Lower lobe of right lung (tissue), 2 donors: ENCODE measurements around the gene TOR2A. TPM values are rescaled to one million over a fixed set of nuclear protein-coding genes. Genes with fewer than 3 reads are reported as not detected.

Experiments used
- ATAC-seq, 2 donors: fragments of 200-7000 bp; cut with Tn5 transposase; one replicate each; pipeline ENCODE4 v1.9.1; 2020 to 2022; ENCODE audit warnings: mild to moderate bottlenecking in 2 of 2, moderate library complexity in 2 of 2
- DNase-seq: peaks from one replicate; pipeline ENCODE4 v3.0.0-alpha.2; 2020
- H3K27ac ChIP-seq: fragments of 200-600 bp; one replicate; pipeline ENCODE4 v1.8.0; 2022
- H3K27me3 ChIP-seq: fragments of 200-600 bp; one replicate; pipeline ENCODE4 v1.8.0; 2022; ENCODE audit warnings: low read depth
- H3K36me3 ChIP-seq: fragments of 200-600 bp; one replicate; pipeline ENCODE4 v1.8.0; 2022; ENCODE audit warnings: mild to moderate bottlenecking
- H3K4me1 ChIP-seq: fragments of 200-600 bp; one replicate; pipeline ENCODE4 v1.8.0; 2022
- H3K4me3 ChIP-seq: fragments of 200-600 bp; one replicate; pipeline ENCODE4 v1.8.0; 2022; ENCODE audit warnings: mild to moderate bottlenecking
- H3K9me3 ChIP-seq: fragments of 200-600 bp; one replicate; pipeline ENCODE4 v1.8.0; 2022
- intact Hi-C: fragments of 100-400 bp; cut with DNase I; formaldehyde crosslinking; loops from one replicate; pipeline ENCODE4 v1.11.0; 2022
- total RNA-seq: library from RNA; stranded (reverse); fragmentation: NEBNext Ultra II Directional; extraction: Animal tissue kit (Norgen Biotek cat#: 25700); gene quantifications from one replicate; pipeline ENCODE4 v1.2.1, GENCODE V29; 2021
- TF ChIP-seq, protein P1 (sequence below): fragments of 200-600 bp; IDR thresholded peaks from one replicate; pipeline ENCODE4 v1.8.0; 2022; ENCODE audit warnings: antibody characterized with exemption, mild to moderate bottlenecking
- donor health status: DM: no; HTN: yes; CAD: no; lungs with severe emphysema.

The TOR2A gene
- total RNA-seq, 1 donor from 2014 or later: 16.5 TPM

DNA sequence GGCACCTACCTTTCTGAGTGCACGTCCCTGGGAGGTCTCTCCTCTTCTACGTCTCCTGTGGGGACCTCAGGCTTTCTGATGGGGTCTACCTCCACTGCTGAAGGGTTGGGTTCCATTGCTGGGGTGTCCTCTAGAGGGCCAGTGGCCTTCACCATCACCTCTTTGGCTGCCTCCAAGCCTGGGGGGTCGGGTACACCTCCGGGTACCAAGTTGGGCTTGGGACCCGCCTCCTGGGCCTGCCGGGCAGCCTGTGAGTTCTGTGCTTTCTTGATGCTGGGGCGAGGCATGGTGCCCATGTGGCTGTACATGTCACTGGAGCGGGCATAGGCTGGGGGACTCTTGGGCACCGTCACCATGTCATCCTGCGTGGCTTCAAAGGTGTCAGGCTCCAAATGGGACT, 38.9 kb upstream of the TOR2A start:
- Histone ChIP-seq H3K27me3 (no peaks in the 10 kb centered on the region), H3K36me3 (peaks cover 3% of the 10 kb centered on the region), H3K9me3 (no peaks in the 10 kb centered on the region), H3K4me3 (no peak overlapping the region), H3K4me1 (peaks cover 33% of the 10 kb centered on the region), H3K27ac (no peak overlapping the region)
- TF ChIP-seq, protein P1, sequence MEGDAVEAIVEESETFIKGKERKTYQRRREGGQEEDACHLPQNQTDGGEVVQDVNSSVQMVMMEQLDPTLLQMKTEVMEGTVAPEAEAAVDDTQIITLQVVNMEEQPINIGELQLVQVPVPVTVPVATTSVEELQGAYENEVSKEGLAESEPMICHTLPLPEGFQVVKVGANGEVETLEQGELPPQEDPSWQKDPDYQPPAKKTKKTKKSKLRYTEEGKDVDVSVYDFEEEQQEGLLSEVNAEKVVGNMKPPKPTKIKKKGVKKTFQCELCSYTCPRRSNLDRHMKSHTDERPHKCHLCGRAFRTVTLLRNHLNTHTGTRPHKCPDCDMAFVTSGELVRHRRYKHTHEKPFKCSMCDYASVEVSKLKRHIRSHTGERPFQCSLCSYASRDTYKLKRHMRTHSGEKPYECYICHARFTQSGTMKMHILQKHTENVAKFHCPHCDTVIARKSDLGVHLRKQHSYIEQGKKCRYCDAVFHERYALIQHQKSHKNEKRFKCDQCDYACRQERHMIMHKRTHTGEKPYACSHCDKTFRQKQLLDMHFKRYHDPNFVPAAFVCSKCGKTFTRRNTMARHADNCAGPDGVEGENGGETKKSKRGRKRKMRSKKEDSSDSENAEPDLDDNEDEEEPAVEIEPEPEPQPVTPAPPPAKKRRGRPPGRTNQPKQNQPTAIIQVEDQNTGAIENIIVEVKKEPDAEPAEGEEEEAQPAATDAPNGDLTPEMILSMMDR: no peak
- intact Hi-C loops: no loop called here
- DNase-seq: no peak
- ATAC-seq: no peak

- TF ChIP-seq, protein P1: no peak
- H3K36me3 ChIP-seq: peaks cover 3% of the 10 kb centered on the region
- ATAC-seq (no peak), DNase-seq (no peak)
- intact Hi-C loops: no loop called here
- no peak overlapping the region for H3K27ac ChIP-seq
- no peaks in the 10 kb centered on the region for H3K9me3 ChIP-seq
- H3K27me3 ChIP-seq: no peaks in the 10 kb centered on the region
- peaks cover 31% of the 10 kb centered on the region for H3K4me1 ChIP-seq
- H3K4me3 ChIP-seq: no peak overlapping the region
Observed at GRCh38 chr9:127773272-127773671, 38.2 kb upstream of the TOR2A start.

DNA sequence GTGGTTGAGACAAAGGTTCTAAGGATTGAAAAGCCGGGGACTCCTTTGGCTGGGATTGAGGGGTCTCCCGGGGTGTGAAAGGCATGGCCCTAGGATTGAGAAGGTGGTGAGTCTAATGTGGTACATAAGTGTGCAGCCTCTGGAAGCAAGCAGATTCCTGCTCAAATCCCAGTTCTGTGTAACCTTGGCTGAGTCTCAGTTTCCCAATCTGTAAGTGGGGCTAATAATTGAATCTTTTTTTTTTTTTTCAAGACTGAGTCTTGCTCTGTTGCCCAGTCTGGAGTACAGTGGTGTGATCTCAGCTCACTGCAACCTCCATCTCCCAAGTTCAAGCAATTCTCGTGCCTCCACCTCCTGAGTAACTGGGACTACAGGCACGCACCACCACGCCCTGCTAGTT, 37.5 kb upstream of the TOR2A start:
- intact Hi-C loops: no loop called here
- Histone ChIP-seq H3K27me3 (no peaks in the 10 kb centered on the region), H3K36me3 (peaks cover 3% of the 10 kb centered on the region), H3K4me1 (peaks cover 37% of the 10 kb centered on the region), H3K4me3 (no peak overlapping the region), H3K27ac (no peak overlapping the region), H3K9me3 (no peaks in the 10 kb centered on the region)
- TF ChIP-seq, protein P1: no peak
- ATAC-seq (no peak), DNase-seq (no peak)

GRCh38 chr9:127771570-127772189, 36.6 kb upstream of the TOR2A start:
- H3K36me3 ChIP-seq: peaks cover 8% of the 10 kb centered on the region
- TF ChIP-seq, protein P1: no peak
- DNase-seq (no peak), ATAC-seq (no peak)
- intact Hi-C loops: no loop called here
- no peak overlapping the region for H3K27ac ChIP-seq
- peaks cover 46% of the 10 kb centered on the region for H3K4me1 ChIP-seq
- no peaks in the 10 kb centered on the region for H3K27me3 ChIP-seq
- peak overlapping the region; percentile 68 for H3K4me3 ChIP-seq
- no peaks in the 10 kb centered on the region for H3K9me3 ChIP-seq

DNA sequence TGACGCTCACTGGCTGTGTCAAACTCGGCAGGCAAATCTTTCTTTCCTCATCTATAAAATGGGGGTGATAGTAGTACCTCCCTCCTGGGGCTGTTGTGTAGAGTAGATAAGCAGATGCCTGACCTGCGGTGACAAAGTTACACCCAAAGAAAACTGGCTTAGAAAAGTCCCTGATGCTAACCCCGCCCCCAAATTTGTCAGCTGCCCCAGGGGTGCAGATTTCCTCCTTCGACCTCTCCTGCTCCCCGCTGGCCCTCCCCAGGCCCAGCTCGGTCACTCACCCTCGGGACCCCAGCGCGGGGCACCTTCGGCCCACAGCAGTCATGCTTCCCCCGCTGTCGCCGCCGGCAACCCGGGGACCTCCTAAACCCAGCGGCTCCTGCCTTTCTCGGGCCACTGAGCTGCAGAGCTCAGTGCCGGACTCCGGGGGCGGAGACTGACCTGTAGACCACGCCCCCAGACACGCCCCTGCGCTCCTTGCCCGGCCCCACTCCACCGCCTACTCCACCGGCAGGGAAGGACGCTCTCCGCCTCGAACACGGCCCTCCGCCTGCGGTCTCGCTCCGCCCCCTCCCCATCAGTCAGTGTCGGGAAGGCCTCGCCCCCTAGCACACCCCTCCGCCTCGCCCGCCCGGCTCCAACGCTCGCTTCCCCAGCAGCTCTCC, 35.9 kb upstream of the TOR2A start:
- Histone ChIP-seq H3K27ac (peak overlapping the region; percentile 89), H3K9me3 (no peaks in the 10 kb centered on the region), H3K4me3 (peak overlapping the region; percentile 68), H3K36me3 (peaks cover 15% of the 10 kb centered on the region), H3K27me3 (no peaks in the 10 kb centered on the region), H3K4me1 (peaks cover 53% of the 10 kb centered on the region)
- DNase-seq: peak; percentile 99
- intact Hi-C loops: no loop called here
- TF ChIP-seq, protein P1: no peak
- ATAC-seq: peak; percentile 98
